GM12891 (cell line): ENCODE results near the gene TXNL1. TPM values are rescaled to one million over a fixed set of nuclear protein-coding genes. Genes with fewer than 3 reads are reported as not detected.

Source experiments
- DNase-seq: peaks from one replicate; pipeline ENCODE4 v3.0.0; 2011; ENCODE audit warnings: low spot score; ENCODE audit not compliant: insufficient read length
- FAIRE-seq: peaks from 2 replicates; lab custom pipeline; 2011; peaks lifted over from hg19 to GRCh38; lab: Jason Lieb, UNC
- PAX5 ChIP-seq: IDR thresholded peaks from 2 replicates; pipeline ENCODE4 v1.6.1; 2011; ENCODE audit warnings: low read length, moderate library complexity, mild to moderate bottlenecking; ENCODE audit not compliant: insufficient read depth, severe bottlenecking
- POLR2A ChIP-seq: IDR thresholded peaks from 2 replicates; pipeline ENCODE4 v1.6.1; 2011; ENCODE audit warnings: low read depth, low read length, control low read depth
- POLR2AphosphoS5 ChIP-seq: IDR thresholded peaks from 2 replicates; pipeline ENCODE4 v1.6.1; 2011; ENCODE audit warnings: low read depth, low read length, control low read depth
- POU2F2 ChIP-seq: IDR thresholded peaks from 2 replicates; pipeline ENCODE4 v1.6.1; 2011; ENCODE audit warnings: low read depth, mild to moderate bottlenecking, control low read depth, low read length, moderate library complexity
- SPI1 ChIP-seq: IDR thresholded peaks from 2 replicates; pipeline ENCODE4 v1.6.1; 2011; ENCODE audit warnings: low read depth, low read length, control low read depth
- TAF1 ChIP-seq: IDR thresholded peaks from 2 replicates; pipeline ENCODE4 v1.6.1; 2011; ENCODE audit warnings: low read depth, low read length, control low read depth
- polyA plus RNA-seq: library from polyadenylated mRNA; unstranded; fragments of >200 nt; gene quantifications from one replicate; pipeline ENCODE4 v1.2.1, GENCODE V29; 2012; ENCODE audit warnings: low read depth, missing spikeins, inconsistent platforms; ENCODE audit not compliant: missing spikeins

The TXNL1 gene
- polyA plus RNA-seq: 65.1 TPM

DNA sequence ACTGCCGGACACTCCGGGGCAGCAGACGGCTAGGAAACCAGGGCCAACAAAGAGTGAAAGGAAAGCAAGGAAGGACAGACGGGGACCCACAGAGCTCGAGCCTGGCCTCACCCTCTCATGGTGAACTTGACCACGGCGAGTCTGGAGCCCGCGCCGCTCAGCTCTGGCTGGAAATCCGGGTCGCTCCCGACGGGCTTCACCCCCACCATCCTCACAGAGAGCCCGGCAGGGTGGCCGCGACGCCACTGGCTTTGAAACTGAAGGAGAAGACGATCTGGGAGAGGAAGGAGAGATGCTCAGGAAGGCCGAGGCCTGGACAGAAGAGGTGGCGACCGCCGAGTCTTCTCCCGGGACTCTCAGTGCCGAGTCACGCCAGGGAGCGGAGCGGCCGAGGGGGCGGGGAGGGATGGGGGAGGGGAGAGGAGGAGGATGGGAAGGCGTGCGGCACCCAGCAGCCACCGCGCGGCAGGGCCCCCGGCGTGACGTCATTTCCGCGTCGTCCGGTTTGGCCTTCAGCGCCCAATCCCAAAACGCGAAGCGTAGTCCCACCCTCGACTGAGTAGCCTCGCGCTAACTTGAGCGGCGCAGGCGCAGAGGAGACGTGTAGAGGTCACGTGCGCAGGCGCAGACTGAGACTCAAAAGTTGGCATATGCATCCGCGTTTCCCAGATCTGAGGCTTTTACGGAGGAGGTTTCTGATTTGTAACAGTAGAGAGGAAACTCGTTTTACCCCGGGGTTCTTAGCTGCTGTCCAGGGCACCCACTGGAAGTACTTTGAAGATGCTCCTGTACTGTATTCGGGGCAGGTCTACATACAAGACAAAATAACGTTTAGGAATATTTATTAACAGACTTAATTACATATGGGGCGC lies at the start of gene TXNL1:
Gene TXNL1 (minus strand): TSS at position 361 of the 872 bp plus-strand sequence. CDS start 152 bp downstream, at position 209.
- FAIRE-seq: peak; percentile 100
- peak; percentile 76 for DNase-seq
- TF ChIP-seq POLR2A: peak; percentile 82
- peak; percentile 53 for TF ChIP-seq PAX5
- TF ChIP-seq POU2F2: peak; percentile 65; the same call in 1 of the 2 replicates
- no peak for TF ChIP-seq SPI1
- peak; percentile 81 for TF ChIP-seq POLR2AphosphoS5
- peak; percentile 64 for TF ChIP-seq TAF1

- DNase-seq (no peak), FAIRE-seq (no peak)
- TF ChIP-seq POLR2AphosphoS5 (no peak), POLR2A (no peak), TAF1 (no peak), PAX5 (no peak), POU2F2 (no peak), SPI1 (no peak)
These were observed 45.9 kb upstream of the TXNL1 start for GRCh38 chr18:56684277-56684676.

DNA sequence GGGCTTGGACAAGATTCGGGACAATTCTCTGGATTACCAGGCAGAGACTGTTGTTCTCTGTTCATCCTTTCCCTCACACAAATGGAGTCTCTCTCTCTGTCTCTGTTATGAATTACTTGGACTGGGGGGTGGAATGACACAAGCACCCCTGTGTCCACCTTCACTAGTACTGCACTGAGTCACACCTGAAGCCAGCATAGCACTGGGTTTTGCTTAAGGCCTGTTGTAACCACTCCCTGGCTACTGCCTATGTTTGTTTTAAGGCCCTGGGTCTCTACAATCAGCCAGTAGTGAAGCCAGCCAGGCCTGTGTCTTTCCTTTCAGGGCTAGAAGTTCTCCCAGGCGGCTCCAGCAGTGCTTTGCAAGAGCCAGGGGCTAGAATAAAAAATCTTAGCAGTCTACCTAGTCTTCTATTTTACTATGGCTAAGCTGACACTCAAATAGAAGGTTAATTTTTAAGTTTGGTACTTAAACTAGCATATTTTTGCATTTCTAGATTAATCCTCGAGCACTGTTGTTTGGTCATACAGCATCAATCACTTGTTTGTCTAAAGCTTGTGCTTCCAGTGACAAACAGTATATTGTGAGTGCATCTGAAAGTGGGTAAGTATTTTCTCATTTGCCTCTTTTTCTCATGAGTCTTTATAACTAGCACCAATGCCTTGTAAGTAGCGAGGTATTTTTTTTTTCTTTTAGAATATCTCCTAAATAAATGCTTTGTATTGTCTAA lies 40.6 kb upstream of the TXNL1 start:
- no peak for FAIRE-seq
- no peak for DNase-seq
- TF ChIP-seq POLR2AphosphoS5: no peak
- no peak for TF ChIP-seq PAX5
- no peak for TF ChIP-seq TAF1
- no peak for TF ChIP-seq POLR2A
- no peak for TF ChIP-seq POU2F2
- no peak for TF ChIP-seq SPI1

DNA sequence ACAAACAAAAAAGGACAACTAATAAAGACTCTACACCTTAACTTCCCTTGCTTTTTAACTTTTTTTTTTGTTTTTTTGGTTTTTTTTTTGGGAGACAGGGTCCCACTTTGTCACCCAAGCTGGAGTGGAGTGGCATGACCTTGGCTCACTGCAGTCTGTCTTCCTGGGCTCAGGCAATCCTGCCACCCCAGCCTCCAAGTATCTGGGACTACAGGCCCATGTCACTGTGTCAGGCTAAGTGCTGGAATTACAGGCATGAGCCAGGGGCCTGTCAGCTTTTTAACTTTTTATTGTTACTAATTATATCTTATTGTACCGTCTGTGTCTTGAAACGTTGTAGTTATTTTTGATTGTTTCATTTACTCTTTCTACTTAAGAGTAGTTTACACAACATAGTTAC lies 38.2 kb upstream of the TXNL1 start:
- no peak for FAIRE-seq
- TF ChIP-seq POLR2A (no peak), SPI1 (no peak), PAX5 (no peak), TAF1 (no peak), POLR2AphosphoS5 (no peak), POU2F2 (no peak)
- DNase-seq: no peak

GRCh38 chr18:56672981-56673380 lies 34.6 kb upstream of the TXNL1 start:
- FAIRE-seq (peak; percentile 5), DNase-seq (no peak)
- no peak for TF ChIP-seq TAF1
- TF ChIP-seq SPI1: no peak
- TF ChIP-seq POLR2A: no peak
- TF ChIP-seq POU2F2: no peak
- no peak for TF ChIP-seq POLR2AphosphoS5
- TF ChIP-seq PAX5: no peak

DNA sequence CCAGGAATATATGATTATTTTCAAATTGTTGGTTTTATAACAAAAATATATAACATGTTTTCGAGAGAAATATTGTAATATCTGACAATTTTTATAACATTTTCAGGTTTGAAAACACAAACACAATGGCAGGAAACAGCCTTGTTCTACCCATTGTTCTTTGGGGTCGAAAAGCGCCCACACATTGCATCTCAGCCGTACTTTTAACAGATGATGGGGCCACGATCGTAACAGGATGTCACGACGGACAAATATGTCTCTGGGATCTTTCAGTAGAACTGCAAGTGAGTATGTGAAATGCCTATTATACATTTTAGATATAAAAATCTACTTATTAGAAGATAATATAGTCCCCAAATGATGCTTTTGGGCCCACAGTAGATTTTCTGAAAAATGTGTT lies 34.0 kb upstream of the TXNL1 start:
- DNase-seq: no peak
- TF ChIP-seq TAF1: no peak
- TF ChIP-seq PAX5: no peak
- no peak for TF ChIP-seq POLR2AphosphoS5
- TF ChIP-seq POU2F2: no peak
- FAIRE-seq: no peak

DNA sequence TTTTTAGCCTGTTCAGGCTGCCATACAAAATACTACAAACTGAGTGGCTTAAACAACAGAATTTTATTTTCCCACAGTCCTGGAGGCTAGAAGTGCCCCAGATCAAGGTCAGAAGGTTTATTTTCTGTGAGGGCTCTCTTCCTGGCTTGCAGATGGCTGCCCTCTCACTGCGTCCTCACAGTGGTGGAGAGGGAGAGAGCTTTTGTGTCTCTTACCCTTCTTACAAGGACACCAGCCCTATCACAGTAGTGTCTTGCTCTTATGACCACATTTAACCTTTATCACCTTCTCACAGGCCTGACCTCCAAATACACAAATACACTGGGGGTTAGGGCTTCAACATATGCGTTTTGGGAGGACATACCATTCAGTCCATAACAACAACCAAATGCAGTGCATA lies 24.5 kb upstream of the TXNL1 start:
- TF ChIP-seq TAF1: no peak
- no peak for TF ChIP-seq PAX5
- no peak for TF ChIP-seq POU2F2
- TF ChIP-seq POLR2A: no peak
- DNase-seq: no peak
- no peak for FAIRE-seq

DNA sequence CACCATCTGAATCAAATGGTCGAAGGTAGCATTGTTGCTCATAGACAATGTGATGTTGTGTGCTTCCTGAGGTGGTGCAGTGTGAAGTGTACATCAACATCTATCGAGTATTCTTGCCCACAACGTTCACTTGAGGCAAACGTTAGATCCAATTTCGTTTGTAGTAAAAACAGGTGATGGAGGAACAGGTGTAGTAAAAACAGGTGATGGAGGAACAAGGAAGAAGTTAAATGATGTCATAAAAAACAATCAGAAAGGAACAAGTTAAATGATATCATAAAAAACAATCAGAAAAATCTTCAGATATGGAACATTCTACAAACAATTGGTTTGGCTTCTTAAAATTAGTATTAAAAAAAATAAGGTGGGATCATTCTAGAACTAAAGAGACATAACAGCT lies 24.1 kb upstream of the TXNL1 start:
- peak; percentile 76 for FAIRE-seq
- no peak for DNase-seq
- TF ChIP-seq TAF1 (no peak), SPI1 (no peak), POU2F2 (no peak), POLR2AphosphoS5 (no peak), POLR2A (no peak), PAX5 (no peak)

GRCh38 chr18:56662063-56662408 lies 23.6 kb upstream of the TXNL1 start:
- TF ChIP-seq PAX5 (no peak), SPI1 (no peak), POLR2A (no peak), POU2F2 (no peak), TAF1 (no peak), POLR2AphosphoS5 (no peak)
- DNase-seq: no peak
- FAIRE-seq: no peak
